Measurements from ENCODE around the gene AGPS.
A peak's percentile ranks its signal among the peaks of the same experiment; 100 is the strongest.

Gene AGPS

GRCh38 chr2:177535958-177536504 lies 143.5 kb downstream of the AGPS start:
- Histone ChIP-seq H3K4me3 (no peak overlapping the region), H3K9me3 (ENCODE audit: low read depth, low read length) (no peaks in the 10 kb centered on the region), H3K9ac (ENCODE audit: insufficient read length) (no peak overlapping the region), H3K27ac (no peak overlapping the region), H3K36me3 (ENCODE audit: insufficient read depth, low read length) (0 out of 2 replicates have a peak, but pooled peaks cover 3% of the 10 kb centered on the region)
- no peak for DNase-seq (ENCODE audit: low read depth, low spot score)
- TF ChIP-seq FOXP2 (optimal IDR thresholded peaks at IDR 0.05; ENCODE audit: control extremely low read depth, extremely low read length, insufficient read depth) (no peak), POLR2AphosphoS5 (IDR thresholded peaks at IDR 0.05; ENCODE audit: borderline replicate concordance, low read depth, low read length) (no peak), EZH2 (IDR thresholded peaks at IDR 0.05) (no peak)

DNA sequence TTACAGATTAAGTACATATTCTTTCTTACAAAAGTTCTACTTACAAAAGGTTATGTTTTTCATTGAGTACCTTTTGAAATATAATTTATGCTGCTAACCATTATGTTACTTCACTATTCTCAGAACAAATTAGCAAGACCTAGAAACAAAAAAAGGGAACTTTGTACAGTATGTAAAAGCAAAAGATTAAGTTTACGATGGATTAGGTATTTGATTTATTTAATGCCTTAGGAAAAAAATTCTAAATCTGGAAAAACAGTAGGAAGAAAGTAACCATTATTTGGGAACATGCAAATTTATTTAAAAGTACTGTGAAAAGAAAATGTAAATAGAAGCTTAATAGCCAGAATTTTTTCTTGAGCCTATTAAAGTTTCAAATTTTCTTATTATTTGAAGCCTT lies 144.6 kb downstream of the AGPS start:
- peak overlapping the region; percentile 10; the same call in 1 of the 2 replicates for H3K4me3 ChIP-seq
- no peak for DNase-seq (ENCODE audit: low read depth, low spot score)
- no peak overlapping the region for H3K9ac ChIP-seq (ENCODE audit: insufficient read length)
- no peaks in the 10 kb centered on the region for H3K9me3 ChIP-seq (ENCODE audit: low read depth, low read length)
- 0 out of 2 replicates have a peak, but pooled peaks cover 3% of the 10 kb centered on the region for H3K36me3 ChIP-seq (ENCODE audit: insufficient read depth, low read length)
- no peak for TF ChIP-seq FOXP2 (optimal IDR thresholded peaks at IDR 0.05; ENCODE audit: control extremely low read depth, extremely low read length, insufficient read depth)
- TF ChIP-seq EZH2 (IDR thresholded peaks at IDR 0.05): no peak
- no peak for TF ChIP-seq POLR2AphosphoS5 (IDR thresholded peaks at IDR 0.05; ENCODE audit: borderline replicate concordance, low read depth, low read length)
- H3K27ac ChIP-seq: peak overlapping the region; percentile 34

DNA sequence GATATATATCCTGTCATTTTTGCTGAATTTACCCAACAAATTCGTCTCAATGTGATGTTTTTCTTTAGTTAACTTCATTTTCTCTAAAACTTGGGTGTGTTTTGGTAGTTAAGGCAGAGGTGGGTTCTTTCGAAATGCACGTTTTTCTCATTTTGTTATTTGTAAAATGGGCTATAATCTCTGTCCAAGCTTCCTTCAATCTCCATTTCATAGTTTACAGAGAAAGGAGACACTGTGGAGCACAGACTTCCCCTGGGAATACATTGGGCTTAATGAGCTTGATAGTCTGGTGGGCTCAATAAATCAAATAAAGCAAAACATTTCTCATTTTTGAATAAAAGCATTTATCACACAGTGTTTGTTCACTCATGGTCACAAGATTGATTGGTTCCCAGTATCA lies 145.1 kb downstream of the AGPS start:
- DNase-seq (ENCODE audit: low read depth, low spot score): no peak
- Histone ChIP-seq H3K4me3 (peak overlapping the region; percentile 10; the same call in 1 of the 2 replicates), H3K9me3 (ENCODE audit: low read depth, low read length) (no peaks in the 10 kb centered on the region), H3K27ac (peak overlapping the region; percentile 34), H3K36me3 (ENCODE audit: insufficient read depth, low read length) (0 out of 2 replicates have a peak, but pooled peaks cover 1% of the 10 kb centered on the region), H3K9ac (ENCODE audit: insufficient read length) (no peak overlapping the region)
- TF ChIP-seq POLR2AphosphoS5 (IDR thresholded peaks at IDR 0.05; ENCODE audit: borderline replicate concordance, low read depth, low read length) (no peak), FOXP2 (optimal IDR thresholded peaks at IDR 0.05; ENCODE audit: control extremely low read depth, extremely low read length, insufficient read depth) (no peak), EZH2 (IDR thresholded peaks at IDR 0.05) (no peak)

- H3K36me3 ChIP-seq (ENCODE audit: insufficient read depth, low read length): no peaks in the 10 kb centered on the region
- H3K27ac ChIP-seq: 0 out of 2 replicates have a peak overlapping the region, but pooled peaks have one; percentile 27
- no peak for DNase-seq (ENCODE audit: low read depth, low spot score)
- H3K9me3 ChIP-seq (ENCODE audit: low read depth, low read length): no peaks in the 10 kb centered on the region
- TF ChIP-seq POLR2AphosphoS5 (IDR thresholded peaks at IDR 0.05; ENCODE audit: borderline replicate concordance, low read depth, low read length) (no peak), FOXP2 (optimal IDR thresholded peaks at IDR 0.05; ENCODE audit: control extremely low read depth, extremely low read length, insufficient read depth) (no peak), EZH2 (IDR thresholded peaks at IDR 0.05) (no peak)
- H3K9ac ChIP-seq (ENCODE audit: insufficient read length): no peak overlapping the region
- no peak overlapping the region for H3K4me3 ChIP-seq
These were observed 145.8 kb downstream of the AGPS start for GRCh38 chr2:177538323-177538722.

- TF ChIP-seq FOXP2 (optimal IDR thresholded peaks at IDR 0.05; ENCODE audit: control extremely low read depth, extremely low read length, insufficient read depth): no peak
- peak overlapping the region; percentile 86 for H3K27ac ChIP-seq
- H3K36me3 ChIP-seq (ENCODE audit: insufficient read depth, low read length): no peaks in the 10 kb centered on the region
- DNase-seq (ENCODE audit: low read depth, low spot score): no peak
- no peak overlapping the region for H3K4me3 ChIP-seq
- no peaks in the 10 kb centered on the region for H3K9me3 ChIP-seq (ENCODE audit: low read depth, low read length)
- no peak overlapping the region for H3K9ac ChIP-seq (ENCODE audit: insufficient read length)
These were observed 147.7 kb downstream of the AGPS start for GRCh38 chr2:177540283-177540682.

DNA sequence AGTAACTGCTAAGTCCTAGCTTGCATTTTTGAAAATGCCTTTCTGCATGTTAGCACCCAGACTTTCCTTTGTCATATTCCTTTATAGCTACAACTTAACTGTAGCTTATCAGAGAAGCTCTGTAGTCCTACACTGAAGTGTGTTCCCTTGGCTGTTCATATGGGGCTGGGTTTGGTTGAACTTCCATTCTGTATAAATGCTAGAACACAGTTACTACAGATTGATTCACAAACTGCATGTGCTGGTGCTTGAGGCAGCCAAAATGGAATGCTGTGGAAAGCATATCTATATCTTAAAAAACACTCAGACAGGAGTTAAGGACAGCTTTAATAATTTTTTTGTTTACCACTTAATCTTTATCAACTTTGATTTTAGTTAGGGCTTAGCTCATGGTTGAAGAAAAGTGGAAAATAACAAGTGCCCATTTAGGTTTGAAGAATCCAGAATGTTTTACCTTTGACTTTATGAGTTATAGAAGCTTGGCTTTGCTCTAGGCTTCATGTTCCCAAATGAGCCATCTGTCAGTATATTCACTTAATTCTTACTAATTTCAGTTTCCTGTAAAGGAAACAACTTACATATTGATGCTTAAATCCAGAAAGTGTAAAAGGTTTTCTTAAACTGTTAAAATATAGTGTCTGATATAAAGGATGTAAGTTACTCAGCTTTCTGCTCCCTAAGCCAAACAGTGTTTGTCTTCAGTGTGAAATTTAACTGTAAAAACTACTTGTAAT lies 148.9 kb downstream of the AGPS start:
- Histone ChIP-seq H3K9me3 (ENCODE audit: low read depth, low read length) (no peaks in the 10 kb centered on the region), H3K36me3 (ENCODE audit: insufficient read depth, low read length) (no peaks in the 10 kb centered on the region), H3K4me3 (no peak overlapping the region), H3K27ac (peak overlapping the region; percentile 86), H3K9ac (ENCODE audit: insufficient read length) (no peak overlapping the region)
- DNase-seq (ENCODE audit: low read depth, low spot score): no peak
- TF ChIP-seq FOXP2 (optimal IDR thresholded peaks at IDR 0.05; ENCODE audit: control extremely low read depth, extremely low read length, insufficient read depth) (no peak), POLR2AphosphoS5 (IDR thresholded peaks at IDR 0.05; ENCODE audit: borderline replicate concordance, low read depth, low read length) (no peak), EZH2 (IDR thresholded peaks at IDR 0.05) (no peak)

GRCh38 chr2:177542396-177542795 lies 149.8 kb downstream of the AGPS start:
- Histone ChIP-seq H3K9me3 (ENCODE audit: low read depth, low read length) (no peaks in the 10 kb centered on the region), H3K4me3 (0 out of 2 replicates have a peak overlapping the region, but pooled peaks have one; percentile 59), H3K36me3 (ENCODE audit: insufficient read depth, low read length) (no peaks in the 10 kb centered on the region), H3K9ac (ENCODE audit: insufficient read length) (no peak overlapping the region), H3K27ac (peak overlapping the region; percentile 86)
- no peak for DNase-seq (ENCODE audit: low read depth, low spot score)
- TF ChIP-seq EZH2 (IDR thresholded peaks at IDR 0.05): no peak
- TF ChIP-seq FOXP2 (optimal IDR thresholded peaks at IDR 0.05; ENCODE audit: control extremely low read depth, extremely low read length, insufficient read depth): no peak
- TF ChIP-seq POLR2AphosphoS5 (IDR thresholded peaks at IDR 0.05; ENCODE audit: borderline replicate concordance, low read depth, low read length): no peak

DNA sequence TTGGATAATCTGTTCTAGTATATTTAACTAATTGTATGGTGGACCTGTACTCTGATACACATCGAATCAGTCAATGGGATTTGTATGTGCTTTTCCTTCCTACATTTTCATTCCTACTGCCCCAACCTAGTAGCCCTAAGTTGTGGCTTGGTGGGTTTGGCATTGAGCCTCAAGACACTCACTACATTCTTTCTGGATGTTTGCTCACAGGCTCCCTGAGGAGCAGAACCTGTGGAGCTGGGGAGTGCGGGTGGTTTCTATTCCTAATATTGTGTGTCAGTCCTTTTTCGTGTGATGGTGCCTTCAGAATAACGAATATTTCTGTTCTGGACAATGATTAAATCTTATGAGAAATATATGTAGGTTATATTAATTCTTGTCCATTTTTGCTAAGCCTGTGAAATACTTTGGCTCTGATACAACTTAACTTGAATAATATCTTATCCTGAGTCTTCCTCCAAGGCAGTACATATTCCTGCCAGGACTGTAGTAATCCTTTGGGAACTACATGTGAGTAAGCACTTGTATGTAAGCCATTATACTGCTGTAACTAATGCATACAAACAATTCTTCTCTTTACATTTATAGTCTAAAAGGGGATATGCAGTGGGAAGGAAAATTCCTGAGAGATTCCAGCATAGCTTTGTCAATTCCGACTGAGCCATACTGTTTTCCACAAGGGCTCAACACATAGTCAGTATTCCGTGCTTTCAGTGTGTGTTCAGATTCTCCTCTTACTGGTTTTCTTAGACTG lies 150.6 kb downstream of the AGPS start:
- H3K4me3 ChIP-seq: peak overlapping the region; percentile 59
- DNase-seq (ENCODE audit: low read depth, low spot score): no peak
- H3K9ac ChIP-seq (ENCODE audit: insufficient read length): peak overlapping the region; percentile 18
- H3K27ac ChIP-seq: peak overlapping the region; percentile 86
- no peak for TF ChIP-seq EZH2 (IDR thresholded peaks at IDR 0.05)
- no peak for TF ChIP-seq FOXP2 (optimal IDR thresholded peaks at IDR 0.05; ENCODE audit: control extremely low read depth, extremely low read length, insufficient read depth)
- TF ChIP-seq POLR2AphosphoS5 (IDR thresholded peaks at IDR 0.05; ENCODE audit: borderline replicate concordance, low read depth, low read length): no peak
- H3K9me3 ChIP-seq (ENCODE audit: low read depth, low read length): no peaks in the 10 kb centered on the region
- no peaks in the 10 kb centered on the region for H3K36me3 ChIP-seq (ENCODE audit: insufficient read depth, low read length)
